WTC11 (cell line): ENCODE results near the gene ZDHHC1. TPM values are rescaled to one million over a fixed set of nuclear protein-coding genes. Genes with fewer than 3 reads are reported as not detected.

ENCODE experiments used
- ATAC-seq: fragments of 200-7000 bp; cut with Tn5 transposase; 2 replicates; pipeline ENCODE4 v1.10.0; 2021; ENCODE audit warnings: mild to moderate bottlenecking, moderate library complexity
- CTCF ChIA-PET: fragments of 300-600 bp; sonication (Branson Sonifier 250); formaldehyde crosslinking; loops from one replicate; lab custom pipeline; 2021; ENCODE audit warnings: antibody characterized with exemption; lab: Charles Lee
- POLR2A ChIA-PET: fragments of 350-600 bp; sonication (Branson Sonifier 250); formaldehyde crosslinking; loops from one replicate; lab custom pipeline; 2021; ENCODE audit warnings: antibody characterized with exemption; lab: Charles Lee
- DNase-seq: peaks from one replicate; pipeline ENCODE4 v3.0.0; 2021; ENCODE audit warnings: low spot score
- H3K27ac Mint-ChIP-seq: 2 replicates; pipeline ENCODE4 v1.8.0; 2021; ENCODE audit warnings: mixed read lengths
- H3K27me3 Mint-ChIP-seq: 2 replicates; pipeline ENCODE4 v1.8.0; 2021; ENCODE audit warnings: low read depth, mild to moderate bottlenecking, moderate library complexity, mixed read lengths
- H3K36me3 Mint-ChIP-seq: 2 replicates; pipeline ENCODE4 v1.8.0; 2021; ENCODE audit warnings: mixed read lengths
- H3K4me1 Mint-ChIP-seq: 2 replicates; pipeline ENCODE4 v1.8.0; 2022; ENCODE audit warnings: mixed read lengths
- H3K4me3 Mint-ChIP-seq: 2 replicates; pipeline ENCODE4 v1.8.0; 2021; ENCODE audit warnings: mild to moderate bottlenecking, moderate library complexity, mixed read lengths
- H3K9me3 Mint-ChIP-seq: 2 replicates; pipeline ENCODE4 v1.8.0; 2021; ENCODE audit warnings: mixed read lengths
- AR ChIP-seq: fragments of 250-450 bp; sonication (Bioruptor Pico); IDR thresholded peaks from 2 replicates; pipeline ENCODE4 v1.9.0; 2021; ENCODE audit warnings: mild to moderate bottlenecking
- CDX4 ChIP-seq: fragments of 250-450 bp; sonication (Bioruptor Pico); IDR thresholded peaks from 2 replicates; pipeline ENCODE4 v1.9.0; 2021; ENCODE audit warnings: moderate library complexity, mild to moderate bottlenecking, inconsistent platforms, borderline replicate concordance
- CTCF ChIP-seq: fragments of 200-600 bp; IDR thresholded peaks from 2 replicates; pipeline ENCODE4 v1.8.0; 2022; ENCODE audit warnings: antibody characterized with exemption
- E2F5 ChIP-seq: sonication (generic); formaldehyde crosslinking; IDR thresholded peaks from 2 replicates; pipeline ENCODE4 v1.8.1; 2022; ENCODE audit warnings: mild to moderate bottlenecking, moderate library complexity, missing genetic modification reagents
- ELF4 ChIP-seq: sonication (generic); formaldehyde crosslinking; IDR thresholded peaks from 2 replicates; pipeline ENCODE4 v1.8.1; 2022; ENCODE audit warnings: low read depth, mild to moderate bottlenecking, moderate library complexity, missing genetic modification reagents
- EMX1 ChIP-seq: fragments of 250-450 bp; sonication (Bioruptor Pico); IDR thresholded peaks from 2 replicates; pipeline ENCODE4 v1.8.0; 2021; ENCODE audit warnings: mild to moderate bottlenecking
- GABPB1 ChIP-seq: sonication (generic); formaldehyde crosslinking; IDR thresholded peaks from 2 replicates; pipeline ENCODE4 v1.8.1; 2023; ENCODE audit warnings: mild to moderate bottlenecking, missing genetic modification reagents
- HMGXB4 ChIP-seq: sonication (generic); formaldehyde crosslinking; IDR thresholded peaks from 2 replicates; pipeline ENCODE4 v1.8.1; 2023; ENCODE audit warnings: mild to moderate bottlenecking, moderate library complexity, missing genetic modification reagents
- IRF2 ChIP-seq: sonication (generic); formaldehyde crosslinking; IDR thresholded peaks from 2 replicates; pipeline ENCODE4 v1.8.0; 2022; ENCODE audit warnings: low read depth, missing genetic modification reagents, borderline replicate concordance
- JAZF1 ChIP-seq: fragments of 250-450 bp; sonication (Bioruptor Pico); IDR thresholded peaks from 2 replicates; pipeline ENCODE4 v1.9.0; 2021; ENCODE audit warnings: moderate library complexity, mild to moderate bottlenecking, inconsistent platforms
- JUN ChIP-seq: sonication (generic); formaldehyde crosslinking; IDR thresholded peaks from 2 replicates; pipeline ENCODE4 v1.8.0; 2023; ENCODE audit warnings: mild to moderate bottlenecking, missing genetic modification reagents
- PRDM15 ChIP-seq: sonication (generic); formaldehyde crosslinking; IDR thresholded peaks from 2 replicates; pipeline ENCODE4 v1.8.0; 2022; ENCODE audit warnings: missing genetic modification reagents
- PRRX2 ChIP-seq: fragments of 250-450 bp; sonication (Bioruptor Pico); IDR thresholded peaks from 2 replicates; pipeline ENCODE4 v1.8.0; 2021; ENCODE audit warnings: mild to moderate bottlenecking
- ZNF396 ChIP-seq: fragments of 250-450 bp; sonication (Bioruptor Pico); IDR thresholded peaks from 2 replicates; pipeline ENCODE4 v1.8.0; 2021; ENCODE audit warnings: mild to moderate bottlenecking, moderate library complexity, borderline replicate concordance
- total RNA-seq: library from RNA; stranded (reverse); gene quantifications from 3 replicates; pipeline ENCODE4 v1.2.3, GENCODE V29; 2021

ZDHHC1 gene
- total RNA-seq, 1 experiment from 2014 or later = 4.2 TPM

GRCh38 chr16:67428146-67428731 lies 12.0 kb upstream of the ZDHHC1 start:
- no peak overlapping the region for H3K4me3 Mint-ChIP-seq
- peaks cover 12% of the 10 kb centered on the region for H3K27me3 Mint-ChIP-seq
- DNase-seq (peak; percentile 91), ATAC-seq (peak; percentile 67)
- H3K27ac Mint-ChIP-seq = no peak overlapping the region
- no peaks in the 10 kb centered on the region for H3K36me3 Mint-ChIP-seq
- TF ChIP-seq E2F5 (CRISPR knock-in tag) (0 out of 2 replicates have a peak, but pooled peaks have one; percentile 41), GABPB1 (CRISPR knock-in tag) (peak; percentile 53; the same call in 1 of the 2 replicates), CTCF (peak; percentile 80), HMGXB4 (CRISPR knock-in tag) (0 out of 2 replicates have a peak, but pooled peaks have one; percentile 54), ZNF396 (no peak), JAZF1 (CRISPR knock-in tag) (no peak), AR (CRISPR knock-in tag) (no peak), JUN (CRISPR knock-in tag) (no peak), ELF4 (CRISPR knock-in tag) (no peak)
- POLR2A ChIA-PET = interaction anchor here (0.5 to 1.2 kb wide), 4 partner anchors 12 to 258 kb away, joined by 3 to 7 read pairs (median 4); partner anchors contain the start of genes NOL3 and ZDHHC1
- no peaks in the 10 kb centered on the region for H3K9me3 Mint-ChIP-seq
- peaks cover 77% of the 10 kb centered on the region for H3K4me1 Mint-ChIP-seq
- CTCF ChIA-PET = interaction anchor here (0.6 to 10.4 kb wide), 47 partner anchors 8 to 500 kb away, joined by 3 to 234 read pairs (median 5); partner anchors contain the start of genes ATP6V0D1, CES3, ELMO3 and LRRC36

GRCh38 chr16:67426950-67427349 lies 10.7 kb upstream of the ZDHHC1 start:
- ATAC-seq (no peak), DNase-seq (no peak)
- POLR2A ChIA-PET = interaction anchor here (0.6 kb wide), 3 partner anchors 9 to 228 kb away, joined by 3 to 4 read pairs (median 4); no protein-coding TSS in a partner anchor
- Mint-ChIP-seq H3K27me3 (peaks cover 12% of the 10 kb centered on the region), H3K4me1 (peaks cover 78% of the 10 kb centered on the region), H3K36me3 (no peaks in the 10 kb centered on the region), H3K9me3 (no peaks in the 10 kb centered on the region), H3K4me3 (no peak overlapping the region), H3K27ac (peak overlapping the region; percentile 37)
- CTCF ChIA-PET = interaction anchor here (0.6 to 10.4 kb wide), 15 partner anchors 20 to 498 kb away, joined by 3 to 234 read pairs (median 6); partner anchors contain the start of genes ATP6V0D1, NOL3 and TPPP3
- TF ChIP-seq CDX4 (no peak), PRDM15 (CRISPR knock-in tag) (no peak), PRRX2 (CRISPR knock-in tag) (no peak), IRF2 (CRISPR knock-in tag) (no peak), HMGXB4 (CRISPR knock-in tag) (no peak), EMX1 (CRISPR knock-in tag) (no peak)
